ENCODE data around the gene KRT13.

GRCh38 chr17:41499714-41500113 is 5.7 kb downstream of the KRT13 start:
- TF ChIP-seq POLR2AphosphoS5 (IDR thresholded peaks at IDR 0.05) (no peak), CTCF (IDR thresholded peaks at IDR 0.05; ENCODE audit: poor library complexity, severe bottlenecking) (no peak), EZH2 (IDR thresholded peaks at IDR 0.05; ENCODE audit: borderline replicate concordance, insufficient read depth, low read length, poor library complexity, severe bottlenecking) (no peak), MXI1 (conservative IDR thresholded peaks at IDR 0.05; ENCODE audit: poor library complexity, severe bottlenecking) (no peak), RAD21 (conservative IDR thresholded peaks at IDR 0.05) (no peak), EP300 (conservative IDR thresholded peaks at IDR 0.05; ENCODE audit: poor library complexity, severe bottlenecking) (no peak)

Measured in neural cell (in vitro differentiated cells).